SK-N-SH (cell line): Measurements from ENCODE around the gene SLC35C1. TPM values are rescaled to one million over a fixed set of nuclear protein-coding genes. Genes with fewer than 3 reads are reported as not detected.
A peak's percentile ranks its signal among the peaks of the same experiment; 100 is the strongest.

Experiments
- CTCF ChIA-PET: fragments of 300-600, 350-600 bp; formaldehyde crosslinking; extraction: SDS; loops from one replicate; lab custom pipeline; 2021; lab: Yijun Ruan, JAX
- POLR2A ChIA-PET: fragments of 350-600 bp; sonication (Branson Sonifier 250); formaldehyde crosslinking; extraction: SDS; loops from one replicate; lab custom pipeline; 2020; ENCODE audit warnings: antibody characterized with exemption, inconsistent platforms; lab: Yijun Ruan, JAX
- DNase-seq: peaks from one replicate; pipeline ENCODE4 v3.0.0; 2012
- H2AFZ ChIP-seq: fragments of 200-600 bp; sonication (generic); 2 replicates; pipeline ENCODE4 v1.8.1; 2016; ENCODE audit warnings: antibody characterized with exemption, mild to moderate bottlenecking, low read depth
- H3F3A ChIP-seq: fragments of 200-600 bp; sonication (generic); replicated peaks from 2 replicates; pipeline ENCODE3; 2016; ENCODE audit warnings: antibody characterized with exemption, mild to moderate bottlenecking; ENCODE audit not compliant: insufficient read depth
- H3K27ac ChIP-seq, 2 experiments: fragments of 200-500 bp in 1 of 2; fragments of 200-600 bp in 1 of 2; sonication (Bioruptor generic) in 1 of 2; sonication (generic), shearing (Covaris generic) in 1 of 2; 2 replicates each; pipeline versions ENCODE4 v1.5.1 to v1.6.1; 2014 to 2016; ENCODE audit warnings: low read depth in 2 of 2, inconsistent platforms in 1 of 2, low read length in 1 of 2, mild to moderate bottlenecking in 1 of 2, mixed read lengths in 1 of 2
- H3K27me3 ChIP-seq: fragments of 200-600 bp; sonication (generic), shearing (Covaris generic); 2 replicates; pipeline ENCODE4 v1.6.1; 2016; ENCODE audit warnings: mixed run types; ENCODE audit not compliant: insufficient read depth
- H3K36me3 ChIP-seq, 2 experiments: fragments of 200-500 bp in 1 of 2; fragments of 200-600 bp in 1 of 2; sonication (Bioruptor generic) in 1 of 2; sonication (generic) in 1 of 2; replicated peaks in 1 of 2; 2 replicates each; pipeline versions ENCODE3 to v1.5.1; 2014 to 2016; ENCODE audit warnings: low read length in 1 of 2, mild to moderate bottlenecking in 1 of 2; ENCODE audit not compliant: insufficient read depth in 2 of 2, control insufficient read depth in 1 of 2
- H3K4me1 ChIP-seq, 2 experiments: fragments of 200-500 bp in 1 of 2; fragments of 200-600 bp in 1 of 2; sonication (Bioruptor generic) in 1 of 2; sonication (generic), shearing (Covaris generic) in 1 of 2; 2 replicates each; pipeline versions ENCODE4 v1.5.1 to v1.6.1; 2014 to 2016; ENCODE audit warnings: low read depth in 1 of 2, low read length in 1 of 2, mixed run types in 1 of 2; ENCODE audit not compliant: insufficient read depth in 2 of 2, control insufficient read depth in 1 of 2
- H3K4me2 ChIP-seq: fragments of 200-600 bp; sonication (generic), shearing (Covaris generic); 2 replicates; pipeline ENCODE4 v1.6.1; 2017; ENCODE audit warnings: mixed run types
- H3K4me3 ChIP-seq, 2 experiments: fragments of 200-500 bp in 1 of 2; fragments of 200-600 bp in 1 of 2; sonication (Bioruptor generic) in 1 of 2; sonication (generic), shearing (Covaris generic) in 1 of 2; 2 replicates each; pipeline versions ENCODE4 v1.5.1 to v1.8.1; 2014 to 2016; ENCODE audit warnings: low read depth in 2 of 2, inconsistent platforms in 1 of 2, low read length in 1 of 2, mild to moderate bottlenecking in 1 of 2, mixed read lengths in 1 of 2, moderate library complexity in 1 of 2
- H3K79me2 ChIP-seq: fragments of 200-600 bp; sonication (generic); 2 replicates; pipeline ENCODE4 v1.8.1; 2017; ENCODE audit warnings: mild to moderate bottlenecking; ENCODE audit not compliant: insufficient read depth
- H3K9ac ChIP-seq: fragments of 200-600 bp; sonication (generic); 2 replicates; pipeline ENCODE4 v1.6.1; 2017; ENCODE audit warnings: mixed run types
- H3K9me2 ChIP-seq: fragments of 200-600 bp; sonication (generic); 2 replicates; pipeline ENCODE4 v1.6.1; 2017; ENCODE audit warnings: mixed run types
- H3K9me3 ChIP-seq: fragments of 200-600 bp; sonication (generic); 2 replicates; pipeline ENCODE4 v1.6.1; 2017; ENCODE audit warnings: mixed run types, mild to moderate bottlenecking, moderate library complexity
- H4K20me1 ChIP-seq: fragments of 200-600 bp; sonication (generic); 2 replicates; pipeline ENCODE4 v1.6.1; 2017; ENCODE audit warnings: mild to moderate bottlenecking, mixed run types; ENCODE audit not compliant: insufficient read depth
- CHD2 ChIP-seq: fragments of 150-350 bp; IDR thresholded peaks from 2 replicates; pipeline ENCODE4 v1.6.1; 2018; ENCODE audit warnings: low read length; ENCODE audit not compliant: partially characterized antibody
- EP300 ChIP-seq, 2 experiments: IDR thresholded peaks; 2 replicates each; pipeline versions ENCODE4 v1.4.0 to v1.6.1; 2012; ENCODE audit warnings: borderline replicate concordance in 1 of 2, low read depth in 1 of 2, low read length in 1 of 2
- FOSL2 ChIP-seq: IDR thresholded peaks from 2 replicates; pipeline ENCODE4 v1.4.0; 2012; ENCODE audit warnings: low read depth, mild to moderate bottlenecking, moderate library complexity, borderline replicate concordance
- FOXJ3 ChIP-seq: sonication (generic); formaldehyde crosslinking; IDR thresholded peaks from 2 replicates; pipeline ENCODE4 v1.5.1; 2020; ENCODE audit warnings: mild to moderate bottlenecking, missing genetic modification reagents
- GABPA ChIP-seq: IDR thresholded peaks from 2 replicates; pipeline ENCODE4 v1.4.0; 2012; ENCODE audit warnings: low read depth, mild to moderate bottlenecking
- GATA2 ChIP-seq: sonication (generic); formaldehyde crosslinking; IDR thresholded peaks from 2 replicates; pipeline ENCODE4 v1.5.0; 2020; ENCODE audit warnings: mild to moderate bottlenecking, missing genetic modification reagents
- NFIC ChIP-seq: IDR thresholded peaks from 2 replicates; pipeline ENCODE4 v1.4.0; 2012; ENCODE audit warnings: borderline replicate concordance
- NRF1 ChIP-seq: IDR thresholded peaks from 2 replicates; pipeline ENCODE4 v1.6.1; 2012; ENCODE audit warnings: low read depth, mild to moderate bottlenecking, low read length
- RCOR1 ChIP-seq: fragments of 150-350 bp; IDR thresholded peaks from 2 replicates; pipeline ENCODE4 v1.6.1; 2017; ENCODE audit warnings: antibody characterized with exemption, low read length
- RFX5 ChIP-seq: IDR thresholded peaks from 2 replicates; pipeline ENCODE4 v1.6.1; 2012; ENCODE audit warnings: mild to moderate bottlenecking, improper control_type of control experiment, low read length
- TAF1 ChIP-seq: IDR thresholded peaks from 2 replicates; pipeline ENCODE4 v1.6.1; 2012; ENCODE audit warnings: low read depth, mild to moderate bottlenecking, low read length, moderate library complexity, borderline replicate concordance
- TEAD4 ChIP-seq: IDR thresholded peaks from 2 replicates; pipeline ENCODE4 v1.4.0; 2012; ENCODE audit warnings: mild to moderate bottlenecking, borderline replicate concordance; ENCODE audit not compliant: insufficient read depth
- YY1 ChIP-seq: IDR thresholded peaks from 2 replicates; pipeline ENCODE4 v1.4.0; 2012; ENCODE audit warnings: low read depth, mild to moderate bottlenecking
- WGBS: methylation state at CpG from one replicate; pipeline ENCODE4 v1.1.6; 2017; ENCODE audit warnings: low lambda C conversion rate; 5-methylcytosine and 5-hydroxymethylcytosine counted together
- polyA plus RNA-seq, 3 experiments: library from polyadenylated mRNA; depleted of rRNA; stranded (reverse); fragments of >200 nt; gene quantifications; 2 replicates each; pipeline ENCODE4 v1.2.3, GENCODE V29; 2012
- TF ChIP-seq, protein P1 (sequence below): fragments of 200-600 bp; sonication (generic); IDR thresholded peaks from 2 replicates; pipeline ENCODE4 v1.6.1; 2017; ENCODE audit warnings: antibody characterized with exemption, mild to moderate bottlenecking, moderate library complexity
- TF ChIP-seq, protein P2 (sequence below): fragments of 150-350 bp; IDR thresholded peaks from 2 replicates; pipeline ENCODE4 v1.6.1; 2017; ENCODE audit warnings: antibody characterized with exemption, low read length, low read depth, borderline replicate concordance
- TF ChIP-seq, protein P3 (sequence below): IDR thresholded peaks from 2 replicates; pipeline ENCODE4 v1.4.0; 2012; ENCODE audit warnings: low read depth
- TF ChIP-seq, protein P4 (sequence below): IDR thresholded peaks from 2 replicates; pipeline ENCODE4 v1.6.1; 2012; ENCODE audit warnings: mild to moderate bottlenecking, low read depth, low read length, moderate library complexity
- TF ChIP-seq, protein P5 (sequence below): IDR thresholded peaks from 2 replicates; pipeline ENCODE4 v1.4.0; 2012; ENCODE audit warnings: low read depth, borderline replicate concordance

SLC35C1 gene
- polyA plus RNA-seq, 1 of the 3 experiments (the other 2 are of a cell fraction) = 6.2 TPM

DNA sequence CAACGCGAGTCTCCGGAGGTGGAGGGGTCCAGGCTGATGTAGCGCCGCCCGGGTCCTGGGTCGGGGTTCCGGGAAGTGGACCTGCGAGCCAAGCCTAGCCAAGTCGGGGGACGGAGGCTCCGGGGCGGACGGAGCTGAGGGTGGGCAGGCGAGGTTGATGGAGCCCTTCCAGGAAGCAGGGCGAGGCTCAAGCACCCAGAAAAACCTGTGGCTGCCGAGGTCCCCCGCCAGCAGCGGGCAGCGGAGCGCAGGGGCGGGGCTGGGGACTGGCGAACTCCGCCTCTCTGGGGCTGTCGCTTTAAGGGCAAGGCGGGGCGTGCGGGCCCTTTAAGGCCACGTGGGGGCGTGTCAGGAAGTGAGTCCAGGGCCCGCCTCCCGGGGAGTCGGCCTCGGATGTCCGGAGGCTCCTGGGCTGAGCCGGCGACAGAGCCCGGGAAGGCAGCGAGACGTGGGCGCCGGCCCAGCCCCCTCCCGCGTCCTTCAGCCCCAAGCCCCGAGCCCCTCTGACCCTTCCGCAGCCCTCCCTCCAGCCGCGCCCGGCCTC is at the start of gene SLC35C1 (continued):
- TF ChIP-seq, protein P1, sequence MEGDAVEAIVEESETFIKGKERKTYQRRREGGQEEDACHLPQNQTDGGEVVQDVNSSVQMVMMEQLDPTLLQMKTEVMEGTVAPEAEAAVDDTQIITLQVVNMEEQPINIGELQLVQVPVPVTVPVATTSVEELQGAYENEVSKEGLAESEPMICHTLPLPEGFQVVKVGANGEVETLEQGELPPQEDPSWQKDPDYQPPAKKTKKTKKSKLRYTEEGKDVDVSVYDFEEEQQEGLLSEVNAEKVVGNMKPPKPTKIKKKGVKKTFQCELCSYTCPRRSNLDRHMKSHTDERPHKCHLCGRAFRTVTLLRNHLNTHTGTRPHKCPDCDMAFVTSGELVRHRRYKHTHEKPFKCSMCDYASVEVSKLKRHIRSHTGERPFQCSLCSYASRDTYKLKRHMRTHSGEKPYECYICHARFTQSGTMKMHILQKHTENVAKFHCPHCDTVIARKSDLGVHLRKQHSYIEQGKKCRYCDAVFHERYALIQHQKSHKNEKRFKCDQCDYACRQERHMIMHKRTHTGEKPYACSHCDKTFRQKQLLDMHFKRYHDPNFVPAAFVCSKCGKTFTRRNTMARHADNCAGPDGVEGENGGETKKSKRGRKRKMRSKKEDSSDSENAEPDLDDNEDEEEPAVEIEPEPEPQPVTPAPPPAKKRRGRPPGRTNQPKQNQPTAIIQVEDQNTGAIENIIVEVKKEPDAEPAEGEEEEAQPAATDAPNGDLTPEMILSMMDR = peak; percentile 17; the same call in 1 of the 2 replicates
- TF ChIP-seq RFX5 (no peak), RCOR1 (0 out of 2 replicates have a peak, but pooled peaks have one; percentile 14), GATA2 (CRISPR knock-in tag) (no peak), EP300 (IDR thresholded peaks at IDR 0.05; ENCODE audit: borderline replicate concordance in 1 of 2, low read depth in 1 of 2, low read length in 1 of 2) (no peak), CHD2 (peak; percentile 34)
- TF ChIP-seq, protein P2, sequence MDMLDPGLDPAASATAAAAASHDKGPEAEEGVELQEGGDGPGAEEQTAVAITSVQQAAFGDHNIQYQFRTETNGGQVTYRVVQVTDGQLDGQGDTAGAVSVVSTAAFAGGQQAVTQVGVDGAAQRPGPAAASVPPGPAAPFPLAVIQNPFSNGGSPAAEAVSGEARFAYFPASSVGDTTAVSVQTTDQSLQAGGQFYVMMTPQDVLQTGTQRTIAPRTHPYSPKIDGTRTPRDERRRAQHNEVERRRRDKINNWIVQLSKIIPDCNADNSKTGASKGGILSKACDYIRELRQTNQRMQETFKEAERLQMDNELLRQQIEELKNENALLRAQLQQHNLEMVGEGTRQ = peak; percentile 52; the same call in 1 of the 2 replicates

DNA sequence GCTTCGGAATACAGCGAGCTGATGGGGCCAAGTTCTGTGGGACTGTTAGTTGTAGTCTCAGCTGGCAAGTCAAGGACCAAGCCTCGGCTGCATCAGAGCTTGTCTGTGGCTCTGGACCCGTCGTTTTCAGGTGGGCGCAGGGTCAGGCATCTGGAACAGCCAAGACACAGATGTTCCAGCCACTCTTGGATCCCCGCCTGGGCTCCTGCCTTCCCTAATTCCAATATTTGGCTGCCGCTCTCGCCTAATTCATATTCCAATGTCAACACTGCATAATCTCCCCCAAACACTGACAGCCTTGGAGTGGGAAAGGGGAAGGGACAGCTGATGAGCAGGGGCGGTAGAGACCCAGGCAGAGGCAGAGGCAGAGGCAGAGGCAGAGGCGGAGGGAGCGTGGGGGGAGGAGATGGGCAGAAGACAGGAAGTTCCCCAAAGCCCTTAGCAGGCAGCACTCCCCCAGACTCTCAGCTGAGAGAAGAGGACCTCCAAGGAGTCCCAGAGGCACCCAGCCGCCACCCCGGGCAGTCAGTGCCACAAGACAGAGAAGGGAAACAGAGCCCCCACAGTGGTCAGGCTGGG is 49.6 kb upstream of the SLC35C1 start:
- Histone ChIP-seq H3K9me2 (no peaks in the 10 kb centered on the region), H3K9ac (no peak overlapping the region), H3K27ac (no peak overlapping the region), H2AFZ (no peak overlapping the region), H3K27me3 (no peaks in the 10 kb centered on the region; the same call in 1 of the 2 replicates), H3K79me2 (no peaks in the 10 kb centered on the region), H3K4me3 (no peak overlapping the region), H3F3A (no peaks in the 10 kb centered on the region), H3K4me1 (peaks cover 0 to 14% of the 10 kb centered on the region in 2 experiments; a peak in 2 of 4 replicates), H3K36me3 (no peaks in the 10 kb centered on the region), H4K20me1 (no peaks in the 10 kb centered on the region), H3K9me3 (no peaks in the 10 kb centered on the region), H3K4me2 (no peak overlapping the region)
- ChIA-PET POLR2A (no interaction called here), CTCF (interaction anchor here (1.2 to 12.5 kb wide), 4 partner anchors 15 to 650 kb away, joined by 3 to 121 read pairs (median 22); no protein-coding TSS in a partner anchor)
- 51% methylated on average over 12 of the region's 14 CpGs for WGBS
- no peak for DNase-seq
- TF ChIP-seq, protein P3, sequence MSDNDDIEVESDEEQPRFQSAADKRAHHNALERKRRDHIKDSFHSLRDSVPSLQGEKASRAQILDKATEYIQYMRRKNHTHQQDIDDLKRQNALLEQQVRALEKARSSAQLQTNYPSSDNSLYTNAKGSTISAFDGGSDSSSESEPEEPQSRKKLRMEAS = no peak
- TF ChIP-seq, protein P4, sequence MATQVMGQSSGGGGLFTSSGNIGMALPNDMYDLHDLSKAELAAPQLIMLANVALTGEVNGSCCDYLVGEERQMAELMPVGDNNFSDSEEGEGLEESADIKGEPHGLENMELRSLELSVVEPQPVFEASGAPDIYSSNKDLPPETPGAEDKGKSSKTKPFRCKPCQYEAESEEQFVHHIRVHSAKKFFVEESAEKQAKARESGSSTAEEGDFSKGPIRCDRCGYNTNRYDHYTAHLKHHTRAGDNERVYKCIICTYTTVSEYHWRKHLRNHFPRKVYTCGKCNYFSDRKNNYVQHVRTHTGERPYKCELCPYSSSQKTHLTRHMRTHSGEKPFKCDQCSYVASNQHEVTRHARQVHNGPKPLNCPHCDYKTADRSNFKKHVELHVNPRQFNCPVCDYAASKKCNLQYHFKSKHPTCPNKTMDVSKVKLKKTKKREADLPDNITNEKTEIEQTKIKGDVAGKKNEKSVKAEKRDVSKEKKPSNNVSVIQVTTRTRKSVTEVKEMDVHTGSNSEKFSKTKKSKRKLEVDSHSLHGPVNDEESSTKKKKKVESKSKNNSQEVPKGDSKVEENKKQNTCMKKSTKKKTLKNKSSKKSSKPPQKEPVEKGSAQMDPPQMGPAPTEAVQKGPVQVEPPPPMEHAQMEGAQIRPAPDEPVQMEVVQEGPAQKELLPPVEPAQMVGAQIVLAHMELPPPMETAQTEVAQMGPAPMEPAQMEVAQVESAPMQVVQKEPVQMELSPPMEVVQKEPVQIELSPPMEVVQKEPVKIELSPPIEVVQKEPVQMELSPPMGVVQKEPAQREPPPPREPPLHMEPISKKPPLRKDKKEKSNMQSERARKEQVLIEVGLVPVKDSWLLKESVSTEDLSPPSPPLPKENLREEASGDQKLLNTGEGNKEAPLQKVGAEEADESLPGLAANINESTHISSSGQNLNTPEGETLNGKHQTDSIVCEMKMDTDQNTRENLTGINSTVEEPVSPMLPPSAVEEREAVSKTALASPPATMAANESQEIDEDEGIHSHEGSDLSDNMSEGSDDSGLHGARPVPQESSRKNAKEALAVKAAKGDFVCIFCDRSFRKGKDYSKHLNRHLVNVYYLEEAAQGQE = no peak
- TF ChIP-seq FOSL2 (no peak), TEAD4 (no peak), GATA2 (CRISPR knock-in tag) (no peak), FOXJ3 (no peak), TAF1 (no peak), YY1 (no peak), NRF1 (no peak), CHD2 (no peak), NFIC (no peak), GABPA (no peak)
- TF ChIP-seq, protein P1 = no peak
- TF ChIP-seq, protein P5, sequence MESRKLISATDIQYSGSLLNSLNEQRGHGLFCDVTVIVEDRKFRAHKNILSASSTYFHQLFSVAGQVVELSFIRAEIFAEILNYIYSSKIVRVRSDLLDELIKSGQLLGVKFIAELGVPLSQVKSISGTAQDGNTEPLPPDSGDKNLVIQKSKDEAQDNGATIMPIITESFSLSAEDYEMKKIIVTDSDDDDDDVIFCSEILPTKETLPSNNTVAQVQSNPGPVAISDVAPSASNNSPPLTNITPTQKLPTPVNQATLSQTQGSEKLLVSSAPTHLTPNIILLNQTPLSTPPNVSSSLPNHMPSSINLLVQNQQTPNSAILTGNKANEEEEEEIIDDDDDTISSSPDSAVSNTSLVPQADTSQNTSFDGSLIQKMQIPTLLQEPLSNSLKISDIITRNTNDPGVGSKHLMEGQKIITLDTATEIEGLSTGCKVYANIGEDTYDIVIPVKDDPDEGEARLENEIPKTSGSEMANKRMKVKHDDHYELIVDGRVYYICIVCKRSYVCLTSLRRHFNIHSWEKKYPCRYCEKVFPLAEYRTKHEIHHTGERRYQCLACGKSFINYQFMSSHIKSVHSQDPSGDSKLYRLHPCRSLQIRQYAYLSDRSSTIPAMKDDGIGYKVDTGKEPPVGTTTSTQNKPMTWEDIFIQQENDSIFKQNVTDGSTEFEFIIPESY = no peak
